OCI-M1 (cell line): ENCODE measurements around the gene APOM.
A peak's percentile ranks its signal among the peaks of the same experiment; 100 is the strongest.

ENCODE experiments used
- DNase-seq: peaks from one replicate; lab custom pipeline; 2025; lab: John Stamatoyannopoulos, UW

APOM gene

DNA sequence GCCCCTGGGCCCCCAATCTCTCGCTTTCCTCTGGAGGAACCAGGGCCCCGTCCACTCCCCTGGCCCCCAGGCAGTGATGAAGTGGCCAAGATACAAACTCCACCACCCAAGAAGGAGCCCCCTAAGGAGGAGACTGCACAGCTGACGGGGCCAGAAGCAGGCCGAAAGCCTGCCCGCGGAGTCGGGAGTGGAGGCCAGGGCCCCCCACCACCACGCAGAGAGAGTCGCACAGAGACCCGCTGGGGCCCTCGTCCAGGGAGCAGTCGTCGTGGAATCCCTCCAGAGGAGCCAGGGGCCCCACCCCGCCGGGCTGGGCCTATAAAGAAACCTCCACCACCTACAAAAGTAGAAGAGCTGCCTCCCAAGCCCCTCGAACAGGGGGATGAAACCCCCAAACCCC, 24.5 kb upstream of the APOM start:
- DNase-seq, result no peak

DNA sequence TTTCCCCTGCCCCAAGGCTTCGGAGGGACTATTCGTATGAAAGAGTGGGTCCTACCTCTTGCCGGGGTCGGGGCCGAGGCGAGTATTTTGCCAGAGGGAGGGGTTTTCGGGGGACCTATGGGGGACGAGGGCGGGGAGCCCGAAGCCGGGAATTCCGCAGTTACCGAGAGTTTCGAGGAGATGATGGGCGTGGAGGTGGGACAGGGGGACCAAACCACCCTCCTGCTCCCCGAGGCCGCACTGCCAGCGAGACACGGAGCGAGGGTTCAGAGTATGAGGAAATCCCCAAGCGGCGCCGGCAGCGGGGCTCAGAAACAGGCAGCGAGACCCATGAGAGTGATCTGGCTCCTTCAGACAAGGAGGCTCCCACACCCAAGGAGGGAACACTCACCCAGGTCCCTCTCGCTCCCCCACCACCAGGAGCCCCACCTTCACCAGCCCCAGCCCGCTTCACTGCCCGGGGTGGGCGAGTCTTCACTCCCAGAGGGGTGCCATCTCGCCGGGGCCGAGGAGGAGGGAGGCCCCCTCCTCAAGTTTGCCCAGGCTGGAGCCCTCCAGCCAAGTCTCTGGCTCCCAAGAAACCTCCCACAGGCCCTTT, 23.9 kb upstream of the APOM start:
- no peak for DNase-seq

DNA sequence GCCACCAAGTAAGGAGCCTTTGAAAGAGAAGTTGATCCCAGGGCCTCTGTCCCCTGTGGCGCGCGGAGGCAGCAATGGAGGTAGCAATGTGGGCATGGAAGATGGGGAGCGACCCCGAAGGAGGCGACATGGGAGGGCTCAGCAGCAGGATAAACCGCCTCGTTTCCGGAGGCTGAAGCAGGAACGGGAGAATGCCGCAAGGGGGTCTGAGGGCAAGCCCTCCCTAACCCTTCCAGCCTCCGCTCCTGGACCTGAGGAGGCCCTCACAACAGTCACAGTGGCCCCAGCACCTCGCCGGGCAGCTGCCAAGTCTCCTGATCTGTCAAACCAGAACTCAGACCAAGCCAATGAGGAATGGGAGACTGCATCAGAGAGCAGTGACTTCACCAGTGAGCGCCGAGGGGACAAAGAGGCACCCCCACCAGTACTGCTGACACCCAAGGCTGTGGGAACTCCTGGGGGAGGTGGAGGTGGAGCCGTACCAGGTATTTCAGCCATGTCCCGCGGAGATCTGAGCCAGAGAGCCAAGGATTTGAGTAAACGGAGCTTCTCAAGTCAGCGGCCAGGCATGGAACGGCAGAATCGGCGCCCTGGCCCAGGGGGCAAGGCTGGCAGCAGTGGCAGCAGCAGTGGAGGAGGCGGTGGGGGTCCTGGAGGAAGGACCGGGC, 23.3 kb upstream of the APOM start:
- no peak for DNase-seq

DNA sequence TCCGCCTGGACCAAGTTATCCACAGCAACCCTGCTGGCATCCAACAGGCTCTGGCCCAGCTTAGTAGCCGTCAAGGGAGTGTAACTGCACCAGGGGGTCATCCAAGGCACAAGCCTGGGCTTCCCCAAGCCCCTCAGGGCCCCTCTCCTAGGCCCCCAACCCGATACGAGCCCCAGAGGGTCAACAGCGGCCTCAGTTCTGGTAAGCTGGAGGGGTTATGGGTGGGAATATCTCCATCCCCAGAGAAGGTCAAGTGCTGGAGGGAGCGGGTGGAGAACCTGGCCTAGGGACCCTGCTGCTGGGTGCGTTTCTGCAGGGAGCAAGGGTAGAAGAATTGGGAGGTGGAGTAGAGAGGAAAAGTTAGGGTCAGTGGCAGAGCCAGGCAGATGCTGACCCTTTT, 22.2 kb upstream of the APOM start:
- no peak for DNase-seq

DNA sequence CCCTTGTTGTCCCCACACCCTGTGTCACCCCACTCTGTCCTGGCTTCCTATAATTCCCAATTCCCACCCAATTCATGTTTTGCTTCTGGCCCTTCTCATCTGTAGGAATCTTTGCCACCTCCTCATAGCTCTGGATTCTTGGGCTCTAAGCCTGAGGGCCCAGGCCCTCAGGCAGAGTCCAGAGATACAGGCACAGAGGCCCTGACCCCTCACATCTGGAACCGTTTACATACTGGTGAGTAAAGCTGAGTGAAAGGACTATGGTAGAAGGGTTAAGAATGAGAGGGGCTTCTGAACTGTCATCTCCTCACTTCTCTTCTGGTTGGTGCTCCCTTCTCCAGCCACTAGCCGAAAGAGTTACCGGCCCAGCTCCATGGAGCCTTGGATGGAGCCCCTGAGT, 21.6 kb upstream of the APOM start:
- DNase-seq, result no peak

DNA sequence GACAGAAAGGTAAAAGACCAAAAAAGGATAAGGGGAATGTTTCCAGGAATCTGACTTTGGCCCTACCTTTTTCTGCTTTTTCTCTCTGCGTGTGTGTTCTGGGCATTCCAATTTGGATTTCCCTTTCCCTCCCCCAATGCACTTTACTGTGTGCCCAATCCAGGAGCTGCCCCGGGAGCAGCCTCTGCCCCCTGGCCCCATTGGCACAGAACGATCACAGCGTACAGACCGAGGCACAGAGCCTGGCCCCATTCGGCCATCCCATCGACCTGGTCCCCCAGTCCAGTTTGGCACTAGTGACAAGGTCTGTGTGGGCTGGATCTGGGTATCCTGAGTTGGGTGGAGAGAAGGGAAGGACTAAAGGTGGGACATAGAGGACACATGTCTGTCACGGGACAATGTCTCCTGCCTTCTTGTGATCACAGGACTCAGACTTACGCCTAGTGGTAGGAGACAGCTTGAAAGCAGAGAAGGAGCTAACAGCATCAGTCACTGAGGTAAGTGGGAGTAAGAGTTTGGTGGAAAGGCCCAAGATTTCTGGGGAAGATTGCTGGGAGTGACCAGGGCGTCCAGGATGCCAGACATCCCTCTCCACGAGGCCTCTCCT, 20.6 kb upstream of the APOM start:
- no peak for DNase-seq

DNA sequence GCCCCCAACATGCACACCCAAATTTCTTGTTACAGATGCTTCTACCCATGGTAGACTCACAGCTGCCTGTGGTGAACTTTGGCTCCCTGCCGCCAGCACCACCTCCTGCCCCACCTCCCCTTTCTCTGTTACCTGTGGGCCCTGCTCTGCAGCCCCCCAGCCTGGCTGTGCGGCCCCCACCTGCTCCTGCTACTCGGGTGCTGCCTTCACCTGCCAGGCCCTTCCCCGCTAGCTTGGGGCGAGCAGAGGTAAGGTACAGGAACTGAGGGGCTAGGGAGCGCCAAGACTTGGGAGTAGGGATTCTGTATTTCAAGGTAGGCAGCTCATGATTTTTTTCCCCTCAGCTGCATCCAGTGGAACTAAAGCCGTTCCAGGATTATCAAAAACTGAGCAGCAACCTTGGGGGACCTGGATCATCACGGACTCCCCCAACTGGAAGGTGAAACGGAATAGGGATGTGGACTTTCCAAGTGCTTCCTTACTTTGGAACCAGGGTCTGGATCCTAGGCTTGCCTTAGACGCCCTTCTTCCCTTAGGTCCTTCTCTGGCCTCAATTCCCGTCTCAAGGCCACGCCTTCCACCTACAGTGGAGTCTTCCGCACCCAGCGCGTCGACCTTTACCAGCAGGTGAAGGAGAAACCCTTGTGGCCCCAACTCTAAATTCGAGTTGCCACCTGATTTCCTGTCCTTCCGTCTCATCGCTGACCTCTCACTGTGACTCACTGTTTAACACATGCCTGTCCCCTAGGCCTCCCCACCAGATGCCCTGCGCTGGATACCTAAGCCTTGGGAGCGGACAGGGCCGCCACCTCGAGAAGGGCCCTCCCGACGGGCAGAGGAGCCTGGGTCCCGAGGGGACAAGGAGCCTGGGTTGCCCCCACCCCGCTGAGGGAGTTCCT, 18.7 kb upstream of the APOM start:
- DNase-seq, result no peak

DNA sequence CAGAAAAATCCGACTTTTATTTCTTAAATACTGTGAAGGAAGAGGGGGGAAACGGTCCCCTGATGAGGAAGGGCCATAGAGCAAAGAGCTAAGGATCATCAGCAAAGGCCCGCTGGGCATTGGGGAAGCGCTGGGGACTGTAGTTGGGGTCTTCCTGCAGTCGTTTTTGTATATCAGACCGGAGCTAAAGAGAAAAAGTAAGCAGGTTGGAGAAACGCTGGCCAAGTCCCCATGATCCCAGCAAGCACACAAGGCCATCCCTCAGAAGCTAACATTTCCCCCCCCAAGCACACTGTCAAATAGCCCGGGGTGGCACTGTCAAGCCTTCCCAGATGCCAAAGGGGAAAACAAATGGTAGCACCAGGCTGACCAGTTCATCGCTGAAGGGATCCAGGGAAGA, 16.7 kb upstream of the APOM start:
- no peak for DNase-seq

DNA sequence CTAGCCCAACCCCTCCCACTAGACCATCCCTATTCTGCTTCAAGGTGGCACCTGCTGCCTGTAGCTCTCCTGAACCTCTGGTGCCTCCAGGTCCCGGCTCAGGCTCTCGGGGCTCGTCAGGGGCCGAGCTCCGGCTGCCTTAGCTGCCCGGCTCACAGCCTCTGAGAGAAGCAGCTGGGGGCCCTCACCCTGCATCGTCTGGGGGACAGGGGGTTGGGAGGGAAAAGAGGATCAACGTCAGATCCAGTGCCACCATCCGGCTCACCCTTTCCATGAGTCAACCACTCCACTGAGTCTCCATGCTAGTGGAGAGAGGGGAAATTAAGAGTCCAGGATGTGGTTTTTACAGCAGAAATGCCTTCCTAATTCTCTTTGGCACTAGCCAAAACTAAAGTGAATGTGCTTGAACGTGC, 16.2 kb upstream of the APOM start:
- no peak for DNase-seq

DNA sequence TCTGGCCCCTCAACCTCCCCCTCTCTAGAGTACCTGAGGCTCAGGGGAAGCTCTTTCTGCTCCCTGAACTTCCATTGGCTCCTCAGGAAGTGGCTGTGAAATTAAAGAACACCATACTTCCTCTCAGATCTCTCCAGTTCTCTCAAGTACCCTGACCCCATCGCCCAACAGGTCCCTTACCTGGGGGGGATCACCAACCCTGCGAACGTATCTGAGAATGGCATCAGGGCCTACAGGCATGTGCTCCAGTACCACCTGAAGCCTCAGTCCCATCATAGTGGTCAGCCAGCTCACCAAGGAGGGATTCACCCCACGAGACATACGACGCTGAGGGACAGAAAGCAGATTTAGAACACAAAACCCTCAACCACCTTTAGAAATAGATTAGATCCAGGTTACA, 15.1 kb upstream of the APOM start:
- no peak for DNase-seq

DNA sequence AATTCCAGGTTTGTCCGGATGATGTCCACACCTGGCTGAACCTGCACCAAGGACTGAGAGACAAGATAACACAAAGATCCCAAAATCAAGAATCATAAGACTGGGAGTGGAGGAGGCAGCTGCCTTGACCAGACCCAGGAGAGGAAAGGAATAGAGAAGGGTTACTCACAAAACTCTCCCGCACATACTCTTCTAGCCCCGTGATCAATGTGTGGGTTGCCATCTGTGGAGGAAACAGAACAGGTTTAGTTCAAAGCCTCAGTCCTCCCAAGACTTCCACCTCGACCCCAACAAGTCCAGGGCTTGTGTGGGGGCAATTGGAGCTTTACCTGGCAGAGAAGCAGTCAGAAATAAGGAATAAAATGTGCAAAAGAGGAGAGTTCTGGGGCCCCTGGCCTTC, 14.3 kb upstream of the APOM start:
- no peak for DNase-seq

DNA sequence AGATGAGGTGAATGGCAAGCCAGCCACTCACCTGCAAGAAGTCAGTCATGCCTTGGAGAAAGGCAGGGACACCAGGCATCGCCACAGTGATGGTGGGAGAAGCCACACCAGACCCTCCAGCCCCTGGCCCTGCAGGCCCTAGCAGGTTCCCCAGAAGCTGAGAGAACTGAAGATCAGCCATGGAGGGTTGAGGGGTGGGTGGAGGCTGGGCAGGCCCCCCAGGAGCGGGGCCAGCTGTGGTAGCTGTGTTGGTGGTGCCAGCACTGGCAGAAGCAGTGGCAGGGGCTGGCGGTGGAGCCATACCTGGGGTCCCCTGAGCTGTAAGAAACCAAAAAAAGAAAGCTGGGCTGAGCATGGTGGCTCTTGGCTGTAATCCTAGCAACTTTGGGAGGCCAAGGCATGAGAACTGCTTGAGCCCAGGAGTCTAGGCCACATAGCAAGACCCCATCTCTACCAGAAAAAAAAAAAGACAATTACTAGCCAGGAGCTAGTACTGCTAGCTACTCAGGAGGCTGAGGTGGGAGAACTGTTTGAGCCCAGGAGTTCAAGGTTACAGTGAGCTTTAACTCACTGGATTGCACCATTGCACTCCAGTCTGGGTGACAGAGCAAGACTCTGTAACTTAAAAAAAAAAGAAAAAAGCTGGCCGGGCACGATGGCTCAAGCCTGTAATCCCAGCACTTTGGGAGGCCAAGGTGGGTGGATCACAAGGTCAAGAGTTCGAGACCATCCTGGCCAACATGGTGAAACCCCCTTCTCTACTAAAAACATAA, 12.7 kb upstream of the APOM start:
- no peak for DNase-seq

DNA sequence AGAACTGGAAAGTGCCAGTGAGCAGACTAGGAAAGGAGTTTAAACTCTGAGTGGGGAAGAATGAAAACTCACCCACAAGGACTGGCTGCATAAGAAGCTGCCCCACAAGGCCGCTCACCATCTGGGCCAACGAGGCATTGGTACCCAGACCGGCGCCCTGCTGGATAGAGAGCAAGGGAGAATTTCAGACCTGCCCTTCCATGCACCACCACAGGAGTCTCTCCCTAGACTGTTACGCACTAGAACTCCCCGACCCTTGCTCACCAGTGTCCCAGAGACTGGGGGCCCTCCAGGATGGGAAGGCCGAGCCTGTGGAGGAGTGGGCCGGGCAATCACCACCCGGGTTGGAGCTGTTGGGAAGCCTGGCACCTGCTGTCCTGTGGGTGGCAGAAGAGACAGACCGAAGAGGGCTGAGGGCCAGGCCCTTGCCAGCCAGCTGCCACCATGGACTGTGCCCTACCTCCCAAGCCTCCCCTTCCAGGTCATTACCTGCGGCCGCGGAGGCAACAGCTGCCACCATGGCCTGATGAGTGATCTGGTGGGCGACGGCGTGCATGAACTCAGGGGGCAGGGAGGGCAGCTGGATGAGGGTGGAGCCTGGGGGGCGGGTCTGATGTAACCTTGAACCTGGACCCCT, 11.8 kb upstream of the APOM start:
- DNase-seq, result no peak

DNA sequence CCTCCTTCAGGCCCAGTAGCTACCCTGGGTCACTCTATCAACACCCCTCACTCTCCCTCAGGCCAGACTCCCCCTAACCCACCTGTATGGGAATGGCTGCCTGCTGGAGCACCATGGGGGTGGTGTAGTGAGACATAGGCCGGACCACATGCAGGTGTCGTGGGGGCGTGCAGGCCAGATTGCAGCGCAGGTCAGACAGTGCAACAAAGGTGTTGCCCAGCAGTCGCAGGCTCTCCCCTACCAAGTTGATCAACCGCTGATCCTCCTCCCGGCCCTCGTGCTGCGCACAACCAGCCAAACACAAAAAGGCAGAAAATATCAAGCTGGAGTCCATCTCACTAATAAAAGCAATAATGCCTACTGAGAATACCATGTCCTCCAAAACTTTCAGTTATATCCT, 10.4 kb upstream of the APOM start:
- no peak for DNase-seq

DNA sequence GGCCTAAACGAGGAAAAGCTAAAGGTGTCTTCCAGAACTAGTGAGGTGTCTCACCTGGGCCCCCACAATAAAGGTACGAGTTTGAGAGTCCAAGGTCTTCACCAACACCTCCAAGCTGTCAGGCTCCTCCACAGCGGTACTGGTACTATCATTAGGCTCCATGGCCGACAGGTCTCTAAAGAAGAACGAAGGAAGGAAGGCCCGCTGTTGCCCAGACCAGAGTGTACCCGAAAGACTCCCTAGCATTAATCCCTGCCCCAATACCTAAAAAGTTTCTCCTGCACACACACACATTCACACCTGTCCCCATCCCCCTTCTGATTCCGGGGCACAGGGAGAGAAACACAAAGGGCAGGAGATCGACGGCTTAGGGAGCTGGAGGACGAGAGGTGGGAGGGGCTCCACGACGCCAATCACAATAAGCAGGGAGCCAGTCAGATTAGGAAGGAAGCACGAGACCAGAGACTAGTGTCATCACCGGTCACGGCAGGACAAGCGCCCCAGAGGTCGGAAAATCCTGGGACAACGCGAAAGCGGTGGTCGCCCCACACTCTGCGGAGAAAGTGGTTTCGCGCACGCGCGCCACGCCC, 4.0 kb upstream of the APOM start:
- DNase-seq, result peak; percentile 93

DNA sequence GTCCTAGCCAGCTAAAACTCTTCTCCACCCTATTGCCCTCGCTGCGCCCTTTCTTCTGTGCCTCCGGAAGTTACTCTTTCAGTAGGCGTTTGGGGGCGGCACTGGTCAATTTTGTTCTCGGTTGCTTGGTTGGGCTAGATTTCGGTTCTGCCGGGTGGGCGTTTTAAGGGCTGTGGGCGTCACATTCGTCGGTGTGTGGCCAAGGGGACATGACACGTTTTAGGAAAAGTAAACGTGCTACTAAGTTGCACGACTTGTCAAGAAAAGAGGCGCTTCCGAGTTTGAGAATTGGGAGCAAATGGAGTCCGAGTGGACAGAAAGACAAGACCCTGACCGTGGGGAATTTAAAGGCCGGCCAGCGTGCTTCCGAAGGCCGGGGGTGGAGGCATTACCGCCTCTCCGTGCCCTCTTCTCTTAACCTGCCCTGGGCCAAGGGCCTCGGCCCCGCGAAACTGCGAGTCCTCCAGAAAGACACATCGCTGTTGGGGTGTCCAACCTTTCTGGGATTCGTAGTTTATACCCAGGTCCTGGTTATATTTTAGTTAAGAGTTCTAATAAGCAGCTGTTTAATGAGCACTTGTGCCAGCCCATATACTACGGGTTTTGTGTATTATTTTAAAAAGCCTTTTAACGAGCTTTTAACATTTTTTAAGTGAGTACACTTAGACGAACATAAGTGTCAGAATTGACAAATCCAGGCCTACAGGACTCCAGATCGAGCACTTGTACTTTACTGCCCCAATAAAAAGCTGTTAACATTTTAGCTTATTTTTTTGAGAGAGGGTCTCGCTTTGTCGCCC, 2.6 kb upstream of the APOM start:
- DNase-seq, result no peak

DNA sequence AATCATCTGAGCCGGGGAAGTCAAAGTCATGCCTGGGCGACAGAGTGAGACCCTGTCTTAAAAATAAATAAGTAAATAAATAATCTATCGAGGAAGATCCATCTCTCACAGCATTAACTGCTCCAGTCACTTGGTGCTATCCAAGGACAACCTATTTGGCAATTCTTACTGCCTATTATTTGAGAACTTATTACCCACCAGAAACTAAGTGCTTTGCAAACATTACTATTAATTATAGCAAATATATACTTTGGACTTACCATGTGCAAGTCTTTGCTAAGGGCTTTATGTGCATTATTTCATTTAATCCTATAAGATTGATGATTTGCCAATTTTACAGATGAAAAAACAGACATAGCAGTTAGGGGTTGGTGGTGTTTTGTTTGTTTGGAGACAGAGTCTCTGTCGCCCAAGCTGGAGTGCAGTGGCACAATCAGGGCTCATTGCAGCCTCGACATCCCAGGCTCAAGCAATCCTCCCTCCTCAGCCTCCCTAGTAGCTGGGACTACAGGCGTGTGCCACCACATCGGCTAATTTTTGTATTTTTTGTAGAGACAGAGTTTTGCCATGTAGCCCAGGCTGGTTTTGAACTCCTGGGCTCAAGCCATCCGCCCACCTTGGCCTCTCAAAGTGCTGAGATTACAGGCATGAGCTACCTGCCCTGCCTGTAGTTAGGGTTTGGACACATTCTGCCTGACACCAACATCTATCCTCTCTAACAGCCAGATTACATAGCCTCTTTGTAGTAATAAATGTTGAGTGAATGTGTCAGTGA, 933 bp upstream of the APOM start:
- no peak for DNase-seq

DNA sequence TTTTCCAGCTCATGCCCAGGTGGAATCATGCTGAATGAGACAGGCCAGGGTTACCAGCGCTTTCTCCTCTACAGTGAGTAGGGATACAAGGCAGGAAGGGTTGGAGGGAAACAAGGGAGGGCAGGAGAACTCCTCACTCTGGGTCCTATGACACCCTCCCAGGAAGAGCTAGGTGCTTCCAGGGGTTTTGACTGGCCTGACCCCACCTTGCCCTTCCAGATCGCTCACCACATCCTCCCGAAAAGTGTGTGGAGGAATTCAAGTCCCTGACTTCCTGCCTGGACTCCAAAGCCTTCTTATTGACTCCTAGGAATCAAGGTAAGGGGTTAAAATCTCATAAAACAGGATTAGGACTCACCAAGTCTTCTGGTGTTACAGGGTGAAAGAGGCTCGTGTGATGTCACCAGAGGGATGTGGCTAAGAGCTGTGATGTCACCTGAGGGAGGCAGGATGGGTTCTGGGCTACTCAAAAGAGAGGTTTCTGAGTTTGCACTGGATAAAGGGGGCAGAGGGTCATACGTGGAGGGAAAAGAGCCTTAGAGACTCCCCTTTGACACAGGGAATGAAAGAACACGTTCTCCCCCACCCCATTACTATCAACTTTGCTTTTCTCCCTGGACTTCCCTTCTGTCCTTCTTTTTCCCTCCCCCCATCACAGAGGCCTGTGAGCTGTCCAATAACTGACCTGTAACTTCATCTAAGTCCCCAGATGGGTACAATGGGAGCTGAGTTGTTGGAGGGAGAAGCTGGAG, 1.9 kb downstream of the APOM start:
- no peak for DNase-seq

DNA sequence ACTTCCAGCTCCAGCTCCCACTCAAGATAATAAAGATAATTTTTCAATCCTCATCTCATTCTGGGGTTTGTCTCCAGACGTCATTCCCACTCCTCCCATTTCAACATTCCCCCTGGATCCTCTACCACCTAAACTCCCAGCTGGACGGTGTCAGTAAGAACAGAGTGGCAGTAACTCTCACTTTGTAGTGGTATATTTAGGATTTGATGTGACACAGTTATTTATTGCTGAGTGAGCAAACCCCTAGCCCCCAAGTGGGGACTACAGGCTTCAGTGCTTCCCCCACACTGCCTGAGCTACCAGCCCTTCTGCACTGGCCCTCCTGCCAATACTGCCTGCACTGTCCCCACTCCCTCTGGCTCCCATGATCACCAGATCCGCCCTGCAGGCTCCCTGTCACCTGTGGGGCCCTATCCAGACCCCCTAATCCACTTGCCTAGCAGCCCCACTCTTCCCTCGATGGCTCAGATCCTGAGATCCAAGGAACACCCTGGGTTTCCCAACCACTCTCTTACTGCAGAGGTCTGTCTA, 2.5 kb downstream of the APOM start:
- no peak for DNase-seq
